DMS 273 (cell line): ENCODE data around the gene LRP4.

Experiments
- DNase-seq: peaks from one replicate; lab custom pipeline; 2025; ENCODE audit not compliant: unreplicated experiment; lab: John Stamatoyannopoulos, UW

LRP4 gene

DNA sequence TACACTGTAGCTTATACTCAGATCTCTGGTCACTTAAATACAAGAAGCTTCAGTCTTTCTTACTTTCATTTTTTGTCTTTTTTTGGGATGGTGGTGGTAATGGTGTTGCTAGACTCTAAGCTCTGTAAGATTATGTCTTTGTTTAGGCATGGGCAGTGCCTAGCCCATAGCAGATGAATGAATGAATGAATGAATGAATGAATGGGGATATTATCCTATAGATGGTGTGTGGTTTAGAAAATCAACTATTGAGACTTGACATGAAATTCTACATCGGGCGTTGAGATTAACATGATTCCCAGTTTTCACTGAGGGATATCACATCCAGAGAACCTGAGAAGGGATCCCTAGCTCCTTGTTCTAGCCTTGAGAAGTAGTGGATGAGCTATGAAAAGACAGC lies 62.5 kb downstream of the LRP4 start:
- no peak for DNase-seq

- DNase-seq = no peak
Measured at GRCh38 chr11:46855167-46855566, 63.2 kb downstream of the LRP4 start.

GRCh38 chr11:46850829-46851380 lies 67.4 kb downstream of the LRP4 start:
- DNase-seq = no peak

- DNase-seq = no peak
Measured at GRCh38 chr11:46849631-46850030, 68.7 kb downstream of the LRP4 start.

GRCh38 chr11:46846510-46846830 lies 71.9 kb downstream of the LRP4 start:
- DNase-seq = no peak

DNA sequence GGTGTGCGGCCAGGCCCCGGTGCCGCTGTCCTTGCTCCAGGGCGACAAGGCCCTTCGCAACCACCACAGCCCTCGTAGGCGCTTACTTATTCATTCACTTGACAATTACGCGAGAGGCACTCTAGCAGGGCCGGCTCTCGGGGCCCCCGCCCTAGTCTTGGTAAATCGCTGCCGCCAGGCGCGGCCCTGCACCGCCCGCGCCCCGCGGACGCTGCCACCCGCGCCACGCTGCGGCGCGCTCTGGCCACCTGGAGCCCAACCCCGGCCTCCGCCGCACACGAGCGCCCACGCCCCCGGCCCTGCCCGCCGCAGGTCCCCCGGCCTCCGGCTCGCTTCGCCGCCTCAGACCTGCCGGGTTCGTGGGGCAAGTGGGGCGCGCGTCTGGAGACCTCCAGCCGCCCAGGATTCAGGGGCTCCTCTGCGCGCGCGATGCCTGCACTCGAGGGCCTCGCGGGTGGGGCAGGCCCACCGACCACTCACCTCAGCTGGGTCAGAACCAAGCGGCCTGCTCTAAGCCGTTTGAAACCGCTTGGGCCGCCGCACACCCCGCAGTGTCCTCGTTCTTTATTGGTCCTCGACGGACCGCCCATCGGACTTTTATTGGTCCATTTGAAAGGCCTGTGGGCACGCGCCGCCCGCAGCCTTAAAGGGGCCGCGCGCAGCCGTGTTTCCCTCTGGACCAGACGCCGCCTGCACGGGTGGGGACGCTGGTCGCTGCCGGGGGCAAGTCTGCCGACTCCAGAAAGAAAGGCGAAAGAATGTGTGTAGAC lies 72.4 kb downstream of the LRP4 start, which contains the start of gene CKAP5:
TSS of gene CKAP5 (minus strand) at position 541 of the 770 bp plus-strand sequence. CDS start 25,049 bp downstream, outside the sequence.
- peak; percentile 93 for DNase-seq

GRCh38 chr11:46845440-46845739 lies 73.0 kb downstream of the LRP4 start:
- no peak for DNase-seq

DNA sequence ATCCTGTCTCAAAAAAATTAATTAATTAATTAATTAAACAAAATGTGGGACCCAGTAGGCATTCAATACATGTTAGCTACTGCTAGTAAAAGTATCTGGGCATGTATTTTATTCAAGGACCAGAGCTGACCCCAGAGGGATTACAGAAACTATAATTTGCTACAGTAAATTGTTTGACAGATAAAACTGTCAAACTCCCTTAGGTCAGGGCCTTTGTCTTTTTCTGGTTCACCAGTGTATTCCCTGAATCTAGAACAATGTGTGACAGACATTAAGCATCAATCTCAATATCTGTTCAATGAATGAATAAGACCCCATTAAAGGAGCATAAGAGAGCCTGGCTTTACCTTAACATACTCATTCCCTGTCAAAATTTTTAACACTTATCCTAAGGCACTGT lies 78.2 kb downstream of the LRP4 start:
- DNase-seq = no peak

GRCh38 chr11:46838501-46838900 lies 79.8 kb downstream of the LRP4 start:
- DNase-seq = no peak

GRCh38 chr11:46837860-46838259 lies 80.5 kb downstream of the LRP4 start:
- DNase-seq = no peak

DNA sequence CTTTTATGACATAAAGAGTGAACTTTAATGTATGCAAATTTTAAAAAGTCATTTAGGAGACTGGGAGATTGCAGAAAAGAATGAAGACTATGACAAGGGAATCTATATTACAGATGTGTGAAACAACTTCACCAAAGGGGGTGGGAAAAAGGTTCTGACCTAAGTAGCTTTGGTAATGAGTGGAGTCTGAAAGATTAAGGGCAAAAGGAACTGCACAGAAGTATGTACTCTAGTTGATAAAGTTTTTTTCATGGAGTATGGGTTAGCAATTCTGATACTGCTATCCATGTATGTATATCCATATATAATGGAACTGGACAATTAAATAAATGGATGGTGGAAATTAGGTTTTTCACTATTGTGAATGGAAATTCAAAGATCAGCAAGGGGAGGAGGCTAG lies 81.5 kb downstream of the LRP4 start:
- no peak for DNase-seq

DNA sequence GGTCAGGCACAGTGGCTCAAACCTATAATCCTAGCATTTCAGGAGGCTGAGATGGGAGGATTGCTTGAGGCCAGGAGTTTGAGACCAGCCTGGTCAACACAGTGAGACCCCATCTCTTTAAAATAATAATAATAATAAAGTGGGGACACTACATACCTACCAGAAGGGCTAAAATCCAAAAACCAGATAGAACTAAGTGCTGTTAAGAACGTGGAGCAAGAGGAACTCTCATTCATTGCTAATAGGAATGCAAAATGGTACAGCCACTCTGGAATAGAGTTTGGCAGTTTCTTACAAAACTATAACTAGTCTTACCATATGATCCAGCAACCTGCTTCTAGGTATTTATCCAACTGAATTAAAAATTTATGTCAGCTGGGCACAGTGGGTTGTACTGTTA lies 81.9 kb downstream of the LRP4 start:
- DNase-seq = no peak

- no peak for DNase-seq
Measured at GRCh38 chr11:46835897-46836296, 82.5 kb downstream of the LRP4 start.

- DNase-seq = no peak
Measured at GRCh38 chr11:46834821-46835220, 83.5 kb downstream of the LRP4 start.

- no peak for DNase-seq
Measured at GRCh38 chr11:46832511-46833214, 85.7 kb downstream of the LRP4 start.

GRCh38 chr11:46827995-46828394 lies 90.4 kb downstream of the LRP4 start:
- DNase-seq = no peak

DNA sequence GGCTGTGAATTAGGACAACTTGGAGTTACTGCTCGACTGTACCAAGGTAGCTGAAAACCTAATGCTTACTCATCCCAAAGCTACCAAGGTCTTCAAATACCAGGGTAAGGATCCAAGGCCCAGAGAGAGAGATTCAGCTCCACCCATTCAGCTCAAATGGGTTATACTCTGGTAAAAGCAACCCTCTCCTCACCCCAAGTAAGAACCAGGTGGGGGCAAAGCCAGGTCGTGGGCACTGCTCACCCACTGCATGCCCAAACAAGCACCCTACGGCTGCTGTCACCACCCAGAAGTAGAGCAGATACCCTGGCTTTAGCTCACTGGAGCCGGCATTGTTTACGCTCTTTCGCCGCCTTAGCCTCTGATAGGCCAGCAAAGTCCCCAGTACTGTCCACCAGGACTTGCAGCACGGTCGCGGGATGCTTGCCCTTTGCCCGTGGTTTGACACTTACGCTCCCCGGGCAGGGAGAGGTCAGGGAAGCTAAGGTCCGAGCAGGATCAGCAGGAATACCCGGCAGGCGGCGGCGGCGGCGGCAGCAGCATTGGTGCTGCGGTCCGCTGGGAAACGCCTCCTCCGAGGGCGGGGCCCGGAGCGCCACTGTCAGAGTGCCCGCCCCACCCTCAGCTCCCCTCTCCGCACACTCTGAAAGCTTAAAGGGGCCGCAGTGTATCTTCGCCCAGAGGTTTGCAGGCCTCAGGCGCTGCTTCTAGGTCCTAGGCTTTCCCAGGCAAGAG lies 91.9 kb downstream of the LRP4 start:
- DNase-seq = no peak

GRCh38 chr11:46808799-46809431 lies 109.4 kb downstream of the LRP4 start:
- peak; percentile 18 for DNase-seq
